HEK293 (cell line): Measurements from ENCODE around the gene ZCCHC24.

Experiments
- CTCF ChIP-seq: fragments of 450-650 bp; formaldehyde crosslinking; IDR thresholded peaks from 2 replicates; pipeline ENCODE4 v1.5.1; 2016; ENCODE audit warnings: missing biosample characterization, missing genetic modification characterization
- PBX3 ChIP-seq: sonication (generic); formaldehyde crosslinking; IDR thresholded peaks from 2 replicates; pipeline ENCODE4 v1.8.1; 2022; ENCODE audit warnings: mild to moderate bottlenecking, moderate library complexity, missing genetic modification reagents
- REST ChIP-seq: fragments of 450-650 bp; formaldehyde crosslinking; IDR thresholded peaks from 2 replicates; pipeline ENCODE4 v1.5.1; 2016; ENCODE audit warnings: missing biosample characterization, missing genetic modification characterization
- ZNF121 ChIP-seq: fragments of 450-650 bp; formaldehyde crosslinking; IDR thresholded peaks from 2 replicates; pipeline ENCODE4 v1.5.1; 2016; ENCODE audit warnings: missing biosample characterization, missing genetic modification characterization
- ZNF423 ChIP-seq: fragments of 450-650 bp; formaldehyde crosslinking; IDR thresholded peaks from 2 replicates; pipeline ENCODE4 v1.5.1; 2016; ENCODE audit warnings: missing biosample characterization, missing genetic modification characterization
- ZNF513 ChIP-seq: fragments of 450-650 bp; IDR thresholded peaks from 2 replicates; pipeline ENCODE4 v1.5.1; 2018; ENCODE audit warnings: missing biosample characterization, missing genetic modification characterization
- ZNF558 ChIP-seq: fragments of 450-650 bp; formaldehyde crosslinking; IDR thresholded peaks from 2 replicates; pipeline ENCODE4 v1.5.1; 2016; ENCODE audit warnings: missing biosample characterization, missing genetic modification characterization
- ZNF560 ChIP-seq: fragments of 450-650 bp; formaldehyde crosslinking; IDR thresholded peaks from 2 replicates; pipeline ENCODE4 v1.5.1; 2017; ENCODE audit warnings: missing biosample characterization, missing genetic modification characterization, borderline replicate concordance
- ZNF785 ChIP-seq: fragments of 450-650 bp; formaldehyde crosslinking; IDR thresholded peaks from 2 replicates; pipeline ENCODE4 v1.5.1; 2016; ENCODE audit warnings: missing biosample characterization, missing genetic modification characterization

- no peak for TF ChIP-seq CTCF
- no peak for TF ChIP-seq ZNF785 (tag by site-specific recombination)
- TF ChIP-seq ZNF121 (tag by site-specific recombination), result no peak
- TF ChIP-seq ZNF513 (tag by site-specific recombination), result no peak
- TF ChIP-seq REST (tag by site-specific recombination), result no peak
- no peak for TF ChIP-seq PBX3 (CRISPR knock-in tag)
- TF ChIP-seq ZNF423 (tag by site-specific recombination), result no peak
- no peak for TF ChIP-seq ZNF558 (tag by site-specific recombination)
- no peak for TF ChIP-seq ZNF560 (tag by site-specific recombination)
Measured at GRCh38 chr10:79475877-79476276, 30.5 kb upstream of the ZCCHC24 start.
